Measurements from ENCODE around the gene FZD4.
"Not testable (repeated sequence)": the region's sequence is repeated elsewhere in the genome, so short reads cannot be mapped to it uniquely, and the experiment has no call there.

Gene FZD4

DNA sequence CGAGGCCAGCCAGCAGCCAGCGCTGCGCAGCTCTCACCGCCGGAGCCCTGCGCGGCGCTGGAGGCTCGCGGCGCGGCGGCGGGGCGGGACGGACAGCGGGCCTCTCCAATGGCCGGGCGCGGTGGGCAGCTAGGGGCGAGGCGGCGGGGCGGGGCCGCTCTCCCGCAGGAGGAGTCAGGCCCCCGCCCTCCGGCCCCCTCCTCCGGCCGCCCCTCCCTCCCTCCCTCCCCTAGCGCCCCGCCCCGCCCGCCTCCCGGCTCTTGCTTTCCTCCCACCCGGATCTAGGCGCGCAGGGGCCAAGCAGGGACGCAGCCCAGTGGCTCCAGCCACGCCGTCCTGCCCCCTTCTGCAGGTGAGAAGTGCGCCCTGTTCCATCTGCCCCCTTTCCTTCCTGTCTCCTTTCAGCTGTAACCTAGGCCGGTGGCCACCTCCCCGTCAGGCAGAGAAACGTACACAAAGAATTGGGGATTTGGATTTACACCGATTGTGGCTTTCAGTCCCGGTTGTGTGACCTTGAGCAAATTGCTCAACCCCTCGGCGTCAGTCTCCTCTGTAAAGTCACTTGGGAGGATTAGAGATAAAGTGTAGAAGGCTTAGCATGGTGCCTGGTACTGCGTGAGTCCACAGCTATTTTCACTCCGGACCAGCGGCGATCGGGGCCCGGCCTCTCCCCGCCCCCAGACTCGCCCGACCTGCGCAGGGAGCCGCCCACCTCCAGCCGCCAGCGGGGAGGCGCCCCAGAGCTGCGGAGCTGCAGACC, at the start of gene FZD4:
TSS of gene FZD4 (minus strand) at position 35 of the 760 bp plus-strand sequence. CDS start 310 bp downstream, outside the sequence.
- DNase-seq, result no peak

DNA sequence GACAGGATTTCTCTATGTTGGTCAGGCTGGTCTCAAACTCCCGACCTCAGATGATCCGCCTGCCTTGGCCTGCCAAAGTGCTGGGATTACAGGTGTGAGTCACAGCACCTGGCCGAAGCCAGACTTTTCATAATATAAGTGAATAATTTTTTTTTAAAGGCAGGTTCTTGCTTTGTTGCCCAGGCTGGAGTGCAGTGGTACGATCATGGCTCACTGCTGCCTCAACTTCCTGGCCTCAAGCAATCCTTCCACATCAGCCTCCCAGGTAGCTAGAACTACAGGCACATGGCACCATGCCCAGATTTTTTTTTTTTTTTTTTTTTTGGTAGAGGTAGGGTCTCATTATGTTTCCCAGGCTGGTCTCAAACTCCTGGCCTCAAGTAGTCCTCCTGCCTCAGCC, 49.1 kb upstream of the FZD4 start:
- DNase-seq, result not testable (repeated sequence)

DNA sequence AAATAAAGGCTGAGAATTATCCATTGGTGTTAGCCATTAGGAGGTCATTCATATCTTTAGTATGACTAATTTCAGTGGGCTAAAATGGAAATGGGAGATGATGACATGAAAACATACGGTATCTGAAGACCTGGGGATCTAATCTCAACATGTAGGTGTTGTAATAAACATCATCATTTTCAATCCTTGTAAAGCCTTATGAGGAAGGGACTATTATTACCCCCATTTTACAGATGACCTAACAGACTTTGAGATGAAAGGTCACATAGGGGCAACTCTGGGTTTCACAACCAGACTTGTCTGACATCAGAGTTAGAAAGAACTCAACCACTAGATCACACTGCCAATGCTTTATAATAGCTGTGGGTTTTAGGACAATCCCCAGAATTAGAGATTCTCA, 47.7 kb upstream of the FZD4 start:
- DNase-seq, result no peak

DNA sequence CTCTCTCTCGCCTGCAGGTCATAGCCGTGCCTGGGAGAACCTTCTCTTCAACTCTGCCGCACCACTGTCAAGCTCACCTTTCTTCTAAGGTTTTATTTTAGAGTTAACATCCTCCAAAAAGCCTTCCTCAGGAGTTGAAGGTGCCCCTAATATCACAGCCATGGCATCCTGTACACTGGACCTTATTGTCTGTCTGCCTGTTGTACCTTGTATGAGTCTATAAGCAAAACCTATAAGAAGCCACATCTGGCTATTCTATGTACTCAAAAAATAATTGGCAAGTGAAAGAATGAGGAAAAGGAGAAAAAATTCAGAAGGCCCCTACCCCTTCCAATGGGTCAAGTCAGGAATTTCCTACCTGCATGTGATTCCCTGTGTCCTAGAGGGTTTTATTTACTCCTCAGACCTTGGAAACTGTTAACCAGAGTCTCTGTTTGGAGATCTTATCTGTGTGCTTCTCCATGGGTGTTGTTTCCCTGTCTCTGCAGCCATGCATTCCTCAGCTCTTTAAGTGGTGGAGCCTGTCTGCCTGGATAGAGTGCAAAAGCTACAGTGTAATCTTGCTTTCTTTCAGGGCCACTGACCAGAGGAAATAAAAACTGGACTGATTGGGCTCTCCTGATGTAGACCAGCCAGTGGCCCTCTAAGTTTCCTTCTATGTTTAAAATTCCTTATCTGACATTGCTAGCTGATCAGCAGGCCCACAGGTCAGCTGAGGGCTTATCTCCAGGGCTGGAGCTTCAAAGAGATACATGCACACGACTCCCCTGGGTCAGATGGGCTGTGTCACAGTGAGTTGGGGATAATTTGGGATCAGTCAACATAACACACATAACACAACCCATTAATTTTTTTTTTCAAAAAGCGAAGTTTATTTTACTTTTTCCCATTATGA, 44.9 kb upstream of the FZD4 start:
- DNase-seq, result no peak

DNA sequence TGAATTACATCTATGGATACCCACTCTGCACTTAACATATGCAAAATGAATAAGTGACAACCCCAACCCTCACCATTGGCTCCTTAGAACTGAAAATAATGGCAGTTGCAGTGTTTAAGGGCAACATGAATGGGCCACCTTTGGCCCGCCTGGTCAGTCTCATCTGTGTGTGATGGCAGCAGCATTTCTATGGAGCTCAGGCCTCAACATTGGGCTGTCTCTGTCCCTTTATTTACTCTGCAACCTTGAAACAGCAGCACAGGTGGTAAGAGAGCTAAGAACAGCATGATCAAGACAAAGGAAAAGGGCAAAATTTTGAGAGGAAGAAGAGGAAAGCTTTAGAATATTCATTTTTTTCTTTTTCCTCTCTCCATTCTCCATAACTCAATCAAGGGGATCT, 44.2 kb upstream of the FZD4 start:
- DNase-seq, result no peak

DNA sequence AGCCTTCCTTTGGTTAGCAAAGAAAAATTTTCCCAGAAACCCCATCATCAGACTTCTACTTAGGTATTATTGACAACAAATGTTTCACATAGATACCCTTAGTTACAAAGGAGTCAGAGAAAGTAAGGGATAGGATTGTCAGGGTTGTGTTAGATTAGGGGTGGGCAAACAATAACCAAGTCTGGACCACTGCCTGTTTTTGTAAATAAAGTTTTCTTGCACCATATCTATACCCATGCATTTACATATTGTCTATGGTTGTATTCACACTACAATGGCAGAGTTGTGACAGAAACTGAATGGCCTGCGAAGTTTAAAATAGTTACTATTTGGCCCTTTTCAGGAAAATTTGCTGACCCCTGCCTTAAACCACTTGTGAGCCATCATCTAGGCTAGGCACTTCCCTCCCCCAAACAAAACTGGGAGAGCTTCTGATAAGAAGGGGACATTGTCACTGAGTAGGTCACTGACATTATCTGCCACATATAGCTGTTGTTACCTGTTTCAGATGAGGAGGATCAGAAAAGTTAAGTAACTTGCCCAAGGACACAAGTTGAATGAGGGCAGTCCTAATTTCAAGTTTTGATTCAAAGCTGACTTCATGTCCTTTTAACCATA, 41.9 kb upstream of the FZD4 start:
- no peak for DNase-seq

DNA sequence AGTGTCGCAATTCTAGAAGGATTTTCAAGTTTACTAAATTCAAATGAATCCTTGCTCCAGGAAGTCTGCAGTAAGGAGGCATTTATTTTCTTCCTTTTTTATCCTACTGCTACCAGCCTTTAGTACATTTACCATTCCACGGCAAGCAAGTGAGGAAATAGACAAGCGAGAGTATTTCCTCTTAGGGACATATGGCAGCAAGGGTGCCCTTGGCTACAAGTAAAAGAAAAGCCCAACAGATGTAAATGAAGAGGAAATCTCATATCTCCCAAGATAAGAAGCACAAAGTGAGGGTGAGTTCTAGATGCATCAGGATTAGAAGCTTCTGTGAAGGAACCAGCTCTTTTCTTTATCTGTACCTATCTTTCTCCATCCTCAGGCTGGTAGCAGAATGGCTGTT, 37.8 kb upstream of the FZD4 start:
- no peak for DNase-seq

DNA sequence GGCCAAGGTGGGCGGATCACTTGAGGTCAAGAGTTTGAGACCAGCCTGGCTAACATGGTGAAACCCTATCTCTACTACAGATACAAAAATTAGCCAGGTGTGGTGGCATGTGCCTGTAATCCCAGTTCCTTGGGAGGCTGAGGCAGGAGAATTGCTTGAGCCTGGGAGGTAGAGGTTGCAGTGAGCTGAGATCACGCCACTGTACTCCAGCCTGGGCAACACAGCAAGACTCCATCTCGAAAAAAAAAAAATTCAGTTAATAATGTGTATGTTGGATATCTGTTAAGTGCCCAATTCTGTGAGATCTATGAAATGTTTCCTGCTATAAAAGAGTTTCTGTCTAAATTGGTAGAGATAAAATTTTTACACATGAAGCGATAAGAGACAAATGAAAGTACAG, 37.1 kb upstream of the FZD4 start:
- not testable (repeated sequence) for DNase-seq

DNA sequence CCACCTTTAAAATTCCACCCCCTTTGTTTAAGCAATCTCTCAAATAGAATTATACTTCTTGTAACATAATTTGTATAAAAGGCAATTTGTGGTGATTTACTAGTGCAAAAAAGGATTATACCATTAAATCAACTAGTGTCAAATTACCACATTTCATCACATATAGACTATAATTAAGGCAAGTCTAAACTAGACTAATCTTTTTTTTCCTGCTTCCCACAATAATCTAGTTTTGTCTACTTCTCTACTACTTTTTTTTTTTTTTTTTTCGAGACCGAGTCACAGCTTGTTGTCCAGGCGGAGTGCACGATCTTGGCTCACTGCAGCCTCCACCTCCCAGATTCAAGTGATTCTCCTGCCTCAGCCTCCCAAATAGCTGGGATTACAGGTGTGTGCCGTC, 36.1 kb upstream of the FZD4 start:
- no peak for DNase-seq

DNA sequence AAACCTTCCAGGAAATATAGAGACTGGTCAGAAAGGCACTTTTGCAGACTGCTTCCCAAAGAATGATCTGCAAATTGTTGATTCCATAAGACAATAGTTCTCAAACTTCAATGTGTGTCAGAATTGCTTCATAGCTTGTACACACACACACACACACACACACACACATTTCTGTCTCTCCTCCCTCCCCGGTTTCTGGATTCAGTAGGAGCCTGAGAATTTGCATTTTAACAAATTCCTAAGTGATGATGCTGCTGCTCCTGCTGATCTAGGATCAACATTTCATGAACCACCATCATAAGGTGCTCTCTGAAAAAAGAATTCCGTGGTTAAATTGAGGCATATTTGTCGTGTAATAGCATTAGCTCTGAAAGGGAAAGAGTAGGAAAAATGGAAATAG, 35.3 kb upstream of the FZD4 start:
- no peak for DNase-seq

DNA sequence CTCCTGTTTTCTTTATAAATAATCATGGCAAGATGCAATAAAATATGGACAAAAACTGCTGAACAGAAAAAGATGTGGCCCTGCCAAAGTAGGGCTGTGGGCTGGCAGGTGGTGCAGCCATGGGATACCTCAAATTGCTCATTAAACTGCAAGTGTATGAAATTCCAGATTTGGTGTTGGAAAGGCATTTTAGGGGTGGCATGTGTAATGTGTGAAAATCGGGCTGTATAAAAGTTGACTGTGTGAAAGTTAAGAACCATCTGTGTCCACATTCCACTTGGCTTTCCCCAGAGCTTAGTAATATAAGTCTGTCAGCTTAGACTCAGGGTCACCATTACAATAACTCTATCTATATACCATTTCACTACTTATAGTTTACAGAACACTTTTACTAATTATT, 34.8 kb upstream of the FZD4 start:
- DNase-seq, result no peak

DNA sequence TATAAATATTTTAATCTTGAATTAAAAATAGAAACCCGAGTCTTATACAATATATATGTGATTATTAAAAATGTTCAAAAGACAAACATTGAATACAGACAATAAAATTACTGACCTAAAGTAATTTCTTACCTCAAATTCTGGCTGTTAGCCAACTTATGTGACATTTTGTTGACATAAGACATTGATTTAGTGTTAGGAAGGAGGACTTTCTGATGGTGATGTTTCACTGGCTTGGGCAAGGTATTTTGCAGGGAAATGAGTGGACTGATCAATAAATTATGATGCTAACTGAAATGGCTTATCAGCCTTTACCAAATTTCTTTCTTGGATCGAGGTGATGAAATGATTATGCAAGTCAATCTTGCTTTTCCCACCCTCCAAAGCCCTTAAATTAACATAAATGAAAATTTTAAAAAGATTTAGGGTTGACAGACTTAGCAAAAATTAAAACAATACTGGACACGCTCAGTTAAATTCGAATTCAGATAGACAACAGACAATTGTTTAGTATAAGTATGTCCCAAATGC, 33.2 kb upstream of the FZD4 start:
- no peak for DNase-seq

DNA sequence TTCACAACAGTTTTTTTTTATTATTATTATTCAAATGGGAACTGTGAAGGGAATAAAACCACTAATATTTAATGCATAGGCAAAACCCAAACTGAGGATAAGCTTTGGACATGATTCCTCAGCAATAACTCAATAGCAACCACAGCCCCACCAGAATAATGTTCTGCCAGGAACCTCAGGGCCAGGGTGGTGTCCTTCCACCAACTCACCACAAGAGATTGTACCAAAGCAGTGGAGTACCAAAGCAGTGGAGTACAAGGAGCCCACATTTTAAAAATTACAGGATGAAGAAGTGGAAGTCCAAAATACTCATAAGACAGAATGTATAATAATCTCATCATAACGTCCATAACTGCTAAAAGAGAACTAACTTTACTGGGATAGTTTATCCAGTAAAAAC, 32.5 kb upstream of the FZD4 start:
- no peak for DNase-seq

DNA sequence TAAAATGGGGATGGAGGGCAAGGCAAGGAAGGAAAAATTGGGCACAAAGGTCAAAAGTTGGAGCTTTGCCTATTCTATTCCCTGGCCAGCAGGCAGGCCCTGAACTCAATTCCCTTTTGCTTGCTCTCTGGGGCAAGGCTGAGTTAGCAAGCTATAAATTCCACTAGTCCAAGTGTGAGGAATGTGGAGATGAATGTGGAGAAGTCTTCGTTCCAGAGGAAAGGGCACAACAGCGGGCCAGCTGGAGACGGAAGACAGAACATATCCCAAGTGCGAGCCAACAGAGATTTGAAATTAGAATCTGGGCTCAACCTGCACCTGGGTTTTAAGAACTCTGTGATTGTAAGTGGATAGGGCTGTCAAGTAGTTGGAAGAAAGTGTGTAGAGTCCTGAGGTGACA, 29.5 kb upstream of the FZD4 start:
- no peak for DNase-seq

DNA sequence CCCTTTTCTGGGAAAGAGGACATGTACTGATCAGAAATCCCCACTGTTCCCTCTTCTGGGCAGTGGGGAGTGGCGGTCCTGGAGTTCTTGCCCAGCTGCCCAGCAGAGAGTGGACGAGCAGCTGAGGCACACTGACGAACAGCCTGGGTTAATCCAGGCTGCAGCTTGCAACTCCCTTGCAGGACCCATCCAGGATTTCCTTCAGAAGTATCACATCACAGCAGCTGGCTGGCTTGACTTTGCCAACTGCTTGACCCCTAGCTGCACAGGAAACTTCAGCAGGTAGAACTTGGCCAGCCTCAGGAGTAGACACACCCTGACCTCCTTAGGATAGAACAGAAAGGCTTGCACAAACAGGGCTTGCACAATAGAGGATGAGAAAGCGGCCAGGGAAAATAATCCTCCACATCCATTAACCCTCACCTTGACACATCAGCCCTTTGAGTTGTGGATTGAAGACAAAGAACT, 27.9 kb upstream of the FZD4 start:
- DNase-seq, result no peak

DNA sequence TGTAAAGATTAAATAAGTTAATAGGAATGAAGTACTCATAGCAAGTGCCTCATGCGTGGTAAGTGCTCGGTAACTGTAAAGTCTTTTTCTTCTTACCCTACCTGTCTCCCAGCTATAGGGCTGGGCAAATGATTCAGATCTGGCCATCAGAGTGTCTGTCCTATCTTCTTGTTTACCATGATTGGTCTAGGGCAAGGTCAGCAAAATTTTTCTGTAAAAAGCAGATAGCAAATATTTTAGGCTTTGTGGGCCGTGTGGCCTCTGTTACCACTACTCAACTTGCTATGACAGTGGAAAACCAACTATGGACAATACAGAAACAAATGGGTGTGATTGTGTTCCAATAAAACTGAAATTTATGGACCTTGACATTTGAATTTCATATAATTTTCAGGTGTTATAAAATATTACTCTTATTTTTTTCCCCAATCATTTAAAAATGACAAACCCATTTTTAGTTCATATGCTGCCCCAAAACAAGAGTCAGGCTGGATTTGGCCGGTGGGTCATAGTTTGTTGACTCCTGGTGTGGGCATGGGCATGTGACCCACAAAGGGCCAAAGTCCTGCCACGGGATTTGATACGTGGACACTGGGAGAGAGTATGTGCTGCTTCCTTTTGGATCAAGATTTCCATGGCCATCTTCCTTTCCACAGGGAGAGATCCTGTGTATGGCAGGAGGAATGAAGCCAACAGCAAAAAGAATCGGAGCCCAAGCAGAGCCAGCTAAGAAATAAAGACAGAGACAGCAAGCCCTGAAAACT, 26.8 kb upstream of the FZD4 start:
- no peak for DNase-seq

DNA sequence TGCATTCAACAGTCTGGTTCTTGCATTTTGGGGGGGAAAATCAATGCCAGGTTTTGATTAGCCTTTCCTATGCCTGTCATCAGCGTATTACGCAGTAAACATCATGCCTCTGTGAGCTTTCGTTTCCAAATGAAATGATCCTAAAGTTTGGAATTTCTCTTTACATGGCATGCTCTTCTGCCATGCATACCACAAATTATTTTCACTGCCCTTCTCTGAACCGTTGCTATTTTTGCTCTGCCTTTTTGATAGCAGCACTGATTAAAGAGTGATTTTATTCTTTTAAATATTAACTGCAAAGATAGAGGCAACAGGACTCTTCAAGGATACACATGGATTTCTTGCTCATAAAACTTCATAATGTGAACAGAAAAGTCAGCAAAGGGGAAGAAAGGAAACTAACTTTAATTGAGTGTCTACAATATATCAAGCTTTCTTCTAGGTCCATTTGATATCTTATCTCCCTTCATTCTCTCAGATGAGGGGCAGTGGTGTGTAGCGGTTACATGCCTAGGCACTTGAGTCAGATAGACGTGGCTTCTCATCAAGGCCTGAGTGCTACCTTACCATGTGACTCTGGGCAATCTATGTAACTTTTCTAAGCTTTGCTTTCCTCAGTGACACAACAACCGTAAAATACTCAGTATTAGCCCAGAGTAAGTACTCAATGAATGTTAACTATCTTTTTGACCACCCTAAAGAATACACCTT, 25.0 kb upstream of the FZD4 start:
- DNase-seq, result no peak

DNA sequence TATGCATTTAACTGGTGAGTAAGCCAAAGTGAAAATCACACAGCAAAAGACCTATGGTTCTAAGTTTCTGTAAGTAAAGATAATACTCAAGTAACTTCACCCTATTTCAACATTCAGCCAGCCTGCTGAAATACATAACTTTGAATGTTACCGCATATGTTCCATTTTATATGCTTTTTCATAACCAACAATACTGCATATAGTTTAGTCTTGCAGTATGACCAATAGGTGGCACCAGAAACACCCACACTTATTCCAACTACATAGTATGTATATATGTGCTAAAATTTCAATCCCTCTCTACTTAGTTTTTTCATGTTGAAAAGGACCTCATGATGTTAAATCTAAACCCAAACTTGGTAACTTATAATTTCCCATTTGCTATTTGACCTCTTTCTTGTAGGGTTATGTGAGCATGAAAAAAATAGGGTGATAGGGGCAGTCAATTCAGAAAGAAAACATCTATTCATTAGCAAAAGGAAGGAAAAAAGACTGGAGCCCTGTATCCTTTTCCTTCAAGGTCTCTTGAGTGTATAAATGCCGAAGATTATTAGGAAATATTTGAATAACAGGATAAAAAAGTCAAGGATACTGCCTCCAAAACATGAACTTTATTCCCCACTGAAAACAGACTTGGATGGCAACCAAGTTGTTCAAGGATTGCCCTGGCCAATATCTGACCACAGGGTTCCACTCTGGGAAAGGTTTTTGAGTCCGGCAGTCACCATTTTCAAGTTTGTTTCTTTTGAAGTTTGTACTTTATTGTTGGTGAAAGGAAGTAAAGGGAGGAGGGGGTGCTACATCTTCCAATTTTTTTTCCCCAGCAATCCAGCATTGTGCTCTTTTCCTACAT, 23.8 kb upstream of the FZD4 start:
- no peak for DNase-seq

DNA sequence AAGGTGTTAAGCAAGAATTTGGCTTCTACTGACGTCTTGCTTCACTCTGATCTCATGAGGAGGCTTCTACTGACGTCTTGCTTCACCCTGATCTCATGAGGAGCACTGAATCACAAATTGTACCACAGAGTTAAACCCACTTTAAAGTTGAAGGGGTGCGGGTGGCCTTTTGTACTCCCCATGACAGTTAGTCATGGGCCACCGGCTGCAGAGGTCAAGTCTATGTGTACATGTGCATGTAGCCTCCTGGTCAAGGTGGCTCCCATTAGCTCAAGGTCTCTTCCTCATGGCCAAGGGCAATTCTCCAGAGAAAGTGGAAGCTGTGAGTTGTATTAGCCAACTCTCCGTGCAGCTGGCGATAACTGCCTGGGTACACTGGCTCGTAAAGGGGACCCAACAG, 23.1 kb upstream of the FZD4 start:
- no peak for DNase-seq

DNA sequence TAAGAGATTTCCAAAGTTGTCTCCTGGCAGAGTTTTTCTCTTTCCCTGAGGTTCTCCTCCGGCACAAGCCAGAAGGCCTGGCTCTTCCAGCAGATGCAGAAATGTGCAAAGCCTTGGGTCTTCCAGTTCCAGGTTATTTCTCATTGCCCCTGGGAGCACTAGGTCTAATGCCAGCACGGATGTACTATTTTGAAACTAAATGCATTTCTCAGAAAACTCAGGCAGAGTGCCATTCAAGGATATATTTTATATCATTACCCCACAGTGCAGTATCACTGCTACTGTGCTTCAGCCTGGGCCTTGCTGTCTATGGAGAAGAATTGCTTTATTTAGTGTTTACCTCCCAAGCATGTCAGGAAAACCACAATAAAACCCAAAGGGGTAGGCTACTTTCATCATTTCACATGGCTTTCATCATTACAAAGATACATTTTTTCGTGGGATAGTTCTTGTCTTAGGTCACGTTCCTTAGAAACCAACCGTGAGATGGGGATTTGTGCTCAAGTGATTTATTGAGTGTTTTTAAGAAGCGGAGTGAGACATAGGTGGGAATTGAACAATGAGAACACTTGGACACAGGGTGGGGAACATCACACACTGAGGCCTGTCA, 22.4 kb upstream of the FZD4 start:
- no peak for DNase-seq

DNA sequence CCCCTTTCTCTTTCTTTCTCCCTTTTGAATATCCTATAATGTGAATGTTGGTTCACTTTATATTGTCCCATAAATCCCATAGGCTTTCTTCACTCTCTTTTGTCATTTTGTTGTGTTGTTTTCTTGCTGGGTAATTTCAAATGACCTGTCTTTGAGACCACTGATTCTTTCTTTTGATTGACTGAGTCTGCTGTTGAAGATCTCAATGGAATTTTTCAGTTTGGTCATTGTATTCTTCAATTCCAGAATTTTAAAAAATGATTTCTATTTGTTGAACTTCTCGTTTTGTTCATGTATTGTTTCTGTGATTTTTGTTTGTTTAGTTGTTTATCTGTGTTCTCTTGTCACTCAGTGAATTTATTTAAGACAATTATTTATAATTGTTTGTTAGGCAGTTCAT, 17.5 kb upstream of the FZD4 start:
- DNase-seq, result no peak

Data from SIG-M5 (cell line).